Erythroblast (primary cell): ENCODE data around the gene ZCCHC7.

Source experiments
- GATA1 ChIP-seq: IDR thresholded peaks from 2 replicates; pipeline ENCODE4 v1.6.1; 2011; ENCODE audit warnings: low read depth, mild to moderate bottlenecking, control low read depth, low read length, moderate library complexity
- POLR2A ChIP-seq: IDR thresholded peaks from 2 replicates; pipeline ENCODE4 v1.6.1; 2011; ENCODE audit warnings: mild to moderate bottlenecking, low read length

GRCh38 chr9:37370282-37370681, 249.9 kb downstream of the ZCCHC7 start:
- TF ChIP-seq POLR2A (no peak), GATA1 (no peak)
